Cardiac muscle cell (in vitro differentiated cells and primary cell): ENCODE measurements around the gene SGMS1. TPM values are rescaled to one million over a fixed set of nuclear protein-coding genes. Genes with fewer than 3 reads are reported as not detected.
"Not testable (repeated sequence)": the region's sequence is repeated elsewhere in the genome, so short reads cannot be mapped to it uniquely, and the experiment has no call there.

Source experiments
- DNase-seq, 2 donors: peaks; one replicate each; pipeline versions ENCODE4 v3.0.0 to v3.0.0-alpha.2; 2010 to 2017; ENCODE audit warnings: low read depth in 1 of 2, low spot score in 1 of 2
- H3K27ac ChIP-seq: fragments of 200-600 bp; sonication (generic); 2 replicates; pipeline ENCODE4 v1.5.1; 2016
- H3K27me3 ChIP-seq: fragments of 200-600 bp; sonication (generic); 2 replicates; pipeline ENCODE4 v1.6.0; 2016; ENCODE audit warnings: control low read depth
- H3K36me3 ChIP-seq: fragments of 200-600 bp; sonication (generic); 2 replicates; pipeline ENCODE4 v1.5.1; 2016; ENCODE audit warnings: control low read depth
- H3K4me1 ChIP-seq: fragments of 200-600 bp; sonication (generic); 2 replicates; pipeline ENCODE4 v1.8.1; 2017; ENCODE audit warnings: low read depth, mild to moderate bottlenecking, mixed run types
- H3K4me3 ChIP-seq: fragments of 200-600 bp; sonication (generic); 2 replicates; pipeline ENCODE4 v1.5.1; 2016; ENCODE audit warnings: mild to moderate bottlenecking
- H3K9me3 ChIP-seq: fragments of 200-600 bp; sonication (generic); 2 replicates; pipeline ENCODE4 v1.5.1; 2017; ENCODE audit warnings: low read depth, mild to moderate bottlenecking, control low read depth
- CTCF ChIP-seq: IDR thresholded peaks from 2 replicates; pipeline ENCODE4 v1.5.1; 2012; ENCODE audit warnings: low read depth, mild to moderate bottlenecking, low read length
- polyA plus RNA-seq: library from polyadenylated mRNA; unstranded; fragments of >200 nt; fragmentation: Nextera tagmentation; extraction: Ambion mirVana; gene quantifications from 2 replicates; pipeline ENCODE4 v1.2.1, GENCODE V29; 2016
- total RNA-seq: library from RNA; depleted of rRNA; stranded (reverse); fragments of >200 nt; gene quantifications from 2 replicates; pipeline ENCODE4 v1.2.3, GENCODE V29; 2016

The SGMS1 gene
- total and polyA plus RNA-seq, 2 experiments from 2014 or later, result 12.1 to 41.6 TPM

GRCh38 chr10:50538555-50539398 is 85.0 kb downstream of the SGMS1 start:
- no peak for DNase-seq
- no peaks in the 10 kb centered on the region for H3K9me3 ChIP-seq
- H3K36me3 ChIP-seq, result no peaks in the 10 kb centered on the region
- no peak for TF ChIP-seq CTCF
- H3K27me3 ChIP-seq, result no peaks in the 10 kb centered on the region
- no peak overlapping the region for H3K27ac ChIP-seq
- peaks cover 9% of the 10 kb centered on the region for H3K4me1 ChIP-seq
- no peak overlapping the region for H3K4me3 ChIP-seq

GRCh38 chr10:50536617-50537240 is 87.0 kb downstream of the SGMS1 start:
- DNase-seq, result no peak
- no peak for TF ChIP-seq CTCF
- Histone ChIP-seq H3K9me3 (no peaks in the 10 kb centered on the region), H3K4me1 (no peaks in the 10 kb centered on the region), H3K27ac (no peak overlapping the region), H3K27me3 (peaks cover 6% of the 10 kb centered on the region), H3K36me3 (no peaks in the 10 kb centered on the region), H3K4me3 (no peak overlapping the region)

GRCh38 chr10:50534748-50535376 is 88.9 kb downstream of the SGMS1 start:
- H3K27me3 ChIP-seq, result peaks cover 11% of the 10 kb centered on the region
- peak in 1 of 2 donors; percentile 76 for DNase-seq
- H3K27ac ChIP-seq, H3K9me3 ChIP-seq, H3K4me3 ChIP-seq, H3K36me3 ChIP-seq, H3K4me1 ChIP-seq: not testable (repeated sequence)

- peaks cover 3% of the 10 kb centered on the region for H3K4me1 ChIP-seq
- no peak for TF ChIP-seq CTCF
- H3K27me3 ChIP-seq, result peaks cover 23% of the 10 kb centered on the region
- no peak for DNase-seq
- no peaks in the 10 kb centered on the region for H3K36me3 ChIP-seq
- no peaks in the 10 kb centered on the region for H3K9me3 ChIP-seq
- H3K27ac ChIP-seq, result no peak overlapping the region
- H3K4me3 ChIP-seq, result no peak overlapping the region
Measured at GRCh38 chr10:50533296-50533695, 90.5 kb downstream of the SGMS1 start.

- Histone ChIP-seq H3K4me1 (peaks cover 12% of the 10 kb centered on the region), H3K4me3 (no peak overlapping the region), H3K9me3 (no peaks in the 10 kb centered on the region), H3K27me3 (peaks cover 23% of the 10 kb centered on the region), H3K27ac (no peak overlapping the region), H3K36me3 (no peaks in the 10 kb centered on the region)
- no peak for DNase-seq
- TF ChIP-seq CTCF, result no peak
Measured at GRCh38 chr10:50531388-50532077, 92.2 kb downstream of the SGMS1 start.
